Spleen (tissue), 7 donors: ENCODE measurements around the gene VAC14.

Source experiments
- CTCF ChIP-seq, 11 experiments: fragments of 200-600 bp in 7 of 11; fragments of 450-650 bp in 4 of 11; sonication (generic) in 4 of 11; IDR thresholded peaks in 8 of 11; conservative IDR thresholded peaks in 3 of 11; 1 replicate in 7 of 11; 2 replicates in 4 of 11; pipeline versions ENCODE4 v1.4.0 to v1.8.0; 2016 to 2021; ENCODE audit warnings: antibody characterized with exemption in 11 of 11, inconsistent platforms in 4 of 11, mild to moderate bottlenecking in 1 of 11
- POLR2AphosphoS5 ChIP-seq, 3 donors: sonication (generic); formaldehyde crosslinking; IDR thresholded peaks; one replicate each; pipeline ENCODE4 v1.5.1; 2017; ENCODE audit warnings: antibody characterized with exemption in 3 of 3
- donor health status: DM: no; HTN: no; CAD: no; lungs with moderate emphysema.
- donor health status: DM: no; HTN: no; CAD: no.
- donor health status: DM: no; HTN: no; CAD: no.

- TF ChIP-seq CTCF (IDR thresholded peaks at IDR 0.05 in 8 of 11, conservative IDR thresholded peaks at IDR 0.05 in 3 of 11) (no peak), POLR2AphosphoS5 (IDR thresholded peaks at IDR 0.05) (no peak)
Observed at GRCh38 chr16:70713342-70713741, 87.6 kb downstream of the VAC14 start.
